HG03575 (cell line): ENCODE data around the gene NUB1.

Source experiments
- ATAC-seq: cut with Tn5 transposase; IDR thresholded peaks from one replicate; pipeline ENCODE4 v1.9.1; 2021; ENCODE audit not compliant: unreplicated experiment, insufficient number of reproducible peaks, low FRiP score; ENCODE audit errors: extremely low read depth

The NUB1 gene

GRCh38 chr7:151340794-151341356 lies 737 bp upstream of the NUB1 start:
- ATAC-seq = no peak

- no peak for ATAC-seq
These were observed 562 bp downstream of the NUB1 start for GRCh38 chr7:151342102-151342646.

GRCh38 chr7:151342811-151343210 lies 1.2 kb downstream of the NUB1 start:
- ATAC-seq = no peak

- ATAC-seq = no peak
These were observed 1.9 kb downstream of the NUB1 start for GRCh38 chr7:151343516-151343915.

GRCh38 chr7:151345576-151346469 lies 4.2 kb downstream of the NUB1 start:
- ATAC-seq = no peak

- ATAC-seq = no peak
These were observed 4.8 kb downstream of the NUB1 start for GRCh38 chr7:151346470-151346769.

- ATAC-seq = no peak
These were observed 5.6 kb downstream of the NUB1 start for GRCh38 chr7:151347200-151347599.

GRCh38 chr7:151348970-151349369 lies 7.4 kb downstream of the NUB1 start:
- no peak for ATAC-seq

GRCh38 chr7:151349507-151349853 lies 7.9 kb downstream of the NUB1 start:
- ATAC-seq = no peak

- no peak for ATAC-seq
These were observed 9.4 kb downstream of the NUB1 start for GRCh38 chr7:151351027-151351426.

GRCh38 chr7:151351967-151352366 lies 10.4 kb downstream of the NUB1 start:
- no peak for ATAC-seq

GRCh38 chr7:151352512-151352911 lies 10.9 kb downstream of the NUB1 start:
- no peak for ATAC-seq

- ATAC-seq = no peak
These were observed 19.8 kb downstream of the NUB1 start for GRCh38 chr7:151361193-151361959.

GRCh38 chr7:151363182-151363581 lies 21.6 kb downstream of the NUB1 start:
- ATAC-seq = no peak

- no peak for ATAC-seq
These were observed 24.7 kb downstream of the NUB1 start for GRCh38 chr7:151366166-151366879.

GRCh38 chr7:151366880-151367222 lies 25.2 kb downstream of the NUB1 start:
- ATAC-seq = no peak

GRCh38 chr7:151367284-151367683 lies 25.7 kb downstream of the NUB1 start:
- no peak for ATAC-seq

- peak; percentile 70 for ATAC-seq
These were observed 26.5 kb downstream of the NUB1 start for GRCh38 chr7:151368136-151368571.

GRCh38 chr7:151371266-151371665 lies 29.7 kb downstream of the NUB1 start:
- no peak for ATAC-seq
